ENCODE data around the gene SIAH3. TPM values are rescaled to one million over a fixed set of nuclear protein-coding genes. Genes with fewer than 3 reads are reported as not detected.

Gene SIAH3
- total and polyA plus RNA-seq, 2 experiments from 2014 or later: 0.13 to 0.17 TPM

- no peak overlapping the region for H3K27ac Mint-ChIP-seq
- no peaks in the 10 kb centered on the region for H3K36me3 Mint-ChIP-seq (ENCODE audit: low read depth)
- DNase-seq (ENCODE audit: low spot score) (no peak), ATAC-seq (no peak)
- Histone ChIP-seq H3K4me1 (ENCODE audit: insufficient read depth) (no peaks in the 10 kb centered on the region), H3K27me3 (ENCODE audit: insufficient read depth) (no peaks in the 10 kb centered on the region), H3F3A (replicated peaks; ENCODE audit: low read depth) (no peaks in the 10 kb centered on the region), H3K27ac (ENCODE audit: low read depth) (no peak overlapping the region), H2AFZ (0 out of 2 replicates have a peak overlapping the region, but pooled peaks have one; percentile 28), H3K79me2 (replicated peaks; ENCODE audit: insufficient read depth) (no peaks in the 10 kb centered on the region), H4K20me1 (replicated peaks; ENCODE audit: insufficient read depth) (no peaks in the 10 kb centered on the region), H3K4me3 (no peak overlapping the region), H3K36me3 (ENCODE audit: insufficient read depth) (no peaks in the 10 kb centered on the region), H3K9me2 (ENCODE audit: insufficient read depth) (no peaks in the 10 kb centered on the region), H3K4me2 (no peak overlapping the region)
- TF ChIP-seq CTCF (conservative IDR thresholded peaks at IDR 0.05; ENCODE audit: low read depth in 2 of 2): no peak
- TF ChIP-seq EZH2phosphoT487 (IDR thresholded peaks at IDR 0.05; ENCODE audit: unreplicated experiment): no peak
- TF ChIP-seq NANOG (IDR thresholded peaks at IDR 0.05; ENCODE audit: borderline replicate concordance): no peak
- no peak for TF ChIP-seq ZNF331 (CRISPR knock-in tag; IDR thresholded peaks at IDR 0.05; ENCODE audit: low read depth)
- no peak for TF ChIP-seq ZNF462 (CRISPR knock-in tag; IDR thresholded peaks at IDR 0.05)
- TF ChIP-seq, protein P1, sequence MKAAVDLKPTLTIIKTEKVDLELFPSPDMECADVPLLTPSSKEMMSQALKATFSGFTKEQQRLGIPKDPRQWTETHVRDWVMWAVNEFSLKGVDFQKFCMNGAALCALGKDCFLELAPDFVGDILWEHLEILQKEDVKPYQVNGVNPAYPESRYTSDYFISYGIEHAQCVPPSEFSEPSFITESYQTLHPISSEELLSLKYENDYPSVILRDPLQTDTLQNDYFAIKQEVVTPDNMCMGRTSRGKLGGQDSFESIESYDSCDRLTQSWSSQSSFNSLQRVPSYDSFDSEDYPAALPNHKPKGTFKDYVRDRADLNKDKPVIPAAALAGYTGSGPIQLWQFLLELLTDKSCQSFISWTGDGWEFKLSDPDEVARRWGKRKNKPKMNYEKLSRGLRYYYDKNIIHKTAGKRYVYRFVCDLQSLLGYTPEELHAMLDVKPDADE (IDR thresholded peaks at IDR 0.05): no peak
- TF ChIP-seq CREB1 (CRISPR knock-in tag; IDR thresholded peaks at IDR 0.05; ENCODE audit: low read depth): no peak
- H3K27me3 Mint-ChIP-seq (ENCODE audit: insufficient read depth, low read depth, poor library complexity): peaks cover 7% of the 10 kb centered on the region
- no peaks in the 10 kb centered on the region for H3K9me3 Mint-ChIP-seq
- peaks cover 7% of the 10 kb centered on the region; the same call in 2 of the 3 replicates for H3K4me1 Mint-ChIP-seq
- no peak overlapping the region for H3K4me3 Mint-ChIP-seq
These were observed 44.7 kb upstream of the SIAH3 start for GRCh38 chr13:45896285-45896684.

Data from GM23338 (cell line).